ENCODE data around the gene COQ9.
"Not testable (repeated sequence)": the region's sequence is repeated elsewhere in the genome, so short reads cannot be mapped to it uniquely, and the experiment has no call there.

DNA sequence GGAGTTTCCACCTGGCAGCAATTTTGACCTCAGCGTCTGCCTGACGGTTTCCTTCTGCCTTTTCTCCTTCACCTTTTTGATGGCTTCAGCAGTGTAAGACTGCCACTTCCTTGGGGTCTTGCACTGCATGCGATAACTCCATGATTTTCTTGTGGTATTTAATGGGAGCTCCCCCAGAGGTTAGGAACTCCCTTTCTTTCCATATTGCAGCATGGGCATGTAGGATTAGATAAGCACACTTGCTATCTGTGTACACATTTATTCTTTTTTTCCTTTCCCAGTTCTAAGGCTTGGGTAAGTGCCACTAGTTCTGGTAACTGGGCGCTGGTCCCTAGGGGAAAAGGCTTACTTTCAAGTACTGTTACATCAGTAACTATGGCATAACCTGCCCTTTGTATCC lies 49.8 kb upstream of the COQ9 start:
- TF ChIP-seq CTCF (conservative IDR thresholded peaks at IDR 0.05; ENCODE audit: low read length); EZH2phosphoT487 (IDR thresholded peaks at IDR 0.05; ENCODE audit: borderline replicate concordance): not testable (repeated sequence)
